HepG2 (cell line): ENCODE measurements around the gene TBC1D4.

Experiments
- DPF2 ChIP-seq: sonication (generic); formaldehyde crosslinking; IDR thresholded peaks from 2 replicates; pipeline ENCODE4 v1.4.0; 2020; ENCODE audit warnings: mild to moderate bottlenecking, low read depth, missing genetic modification reagents, borderline replicate concordance
- EP300 ChIP-seq, 3 experiments: sonication (generic) in 1 of 3; formaldehyde crosslinking in 1 of 3; IDR thresholded peaks; 2 replicates each; pipeline versions ENCODE4 v1.5.1 to v1.6.1; 2011 to 2020; ENCODE audit warnings: low read depth in 2 of 3, low read length in 2 of 3, borderline replicate concordance in 1 of 3, improper control_type of control experiment in 1 of 3, mild to moderate bottlenecking in 1 of 3, missing genetic modification reagents in 1 of 3, moderate library complexity in 1 of 3
- FOXK2 ChIP-seq: fragments of 450-650 bp; IDR thresholded peaks from 2 replicates; pipeline ENCODE4 v1.6.1; 2016
- GRHL1 ChIP-seq: sonication (generic); formaldehyde crosslinking; conservative IDR thresholded peaks from 2 replicates; pipeline ENCODE4 v1.8.0; 2022; ENCODE audit warnings: missing genetic modification reagents
- MATR3 ChIP-seq: sonication (generic); formaldehyde crosslinking; IDR thresholded peaks from 2 replicates; pipeline ENCODE4 v1.4.0; 2020; ENCODE audit warnings: missing genetic modification reagents
- POLR2A ChIP-seq, 2 experiments: IDR thresholded peaks; 2 replicates each; pipeline ENCODE4 v1.6.1; 2011; ENCODE audit warnings: low read depth in 2 of 2, low read length in 2 of 2, mild to moderate bottlenecking in 1 of 2, moderate library complexity in 1 of 2; ENCODE audit not compliant: insufficient read depth in 1 of 2
- TCF7L2 ChIP-seq: IDR thresholded peaks from 2 replicates; pipeline ENCODE4 v1.6.1; 2011; ENCODE audit warnings: mild to moderate bottlenecking, low read depth, low read length, moderate library complexity
- ZFY ChIP-seq: sonication (generic); formaldehyde crosslinking; IDR thresholded peaks from 2 replicates; pipeline ENCODE4 v1.4.0; 2020; ENCODE audit warnings: missing genetic modification reagents
- ZNF747 ChIP-seq: sonication (generic); formaldehyde crosslinking; IDR thresholded peaks from 2 replicates; pipeline ENCODE4 v1.8.1; 2023; ENCODE audit warnings: missing genetic modification reagents, mild to moderate bottlenecking, borderline replicate concordance
- ZNF878 ChIP-seq: sonication (generic); formaldehyde crosslinking; IDR thresholded peaks from 2 replicates; pipeline ENCODE4 v1.8.1; 2023; ENCODE audit warnings: mild to moderate bottlenecking, missing genetic modification reagents, moderate library complexity
- ZZZ3 ChIP-seq: sonication (generic); formaldehyde crosslinking; IDR thresholded peaks from 2 replicates; pipeline ENCODE4 v1.4.0; 2020; ENCODE audit warnings: missing genetic modification reagents, mild to moderate bottlenecking, borderline replicate concordance
- TF ChIP-seq, protein P1 (sequence below): sonication (generic); formaldehyde crosslinking; IDR thresholded peaks from 2 replicates; pipeline ENCODE4 v1.5.0; 2020; ENCODE audit warnings: mild to moderate bottlenecking, missing genetic modification reagents, moderate library complexity

DNA sequence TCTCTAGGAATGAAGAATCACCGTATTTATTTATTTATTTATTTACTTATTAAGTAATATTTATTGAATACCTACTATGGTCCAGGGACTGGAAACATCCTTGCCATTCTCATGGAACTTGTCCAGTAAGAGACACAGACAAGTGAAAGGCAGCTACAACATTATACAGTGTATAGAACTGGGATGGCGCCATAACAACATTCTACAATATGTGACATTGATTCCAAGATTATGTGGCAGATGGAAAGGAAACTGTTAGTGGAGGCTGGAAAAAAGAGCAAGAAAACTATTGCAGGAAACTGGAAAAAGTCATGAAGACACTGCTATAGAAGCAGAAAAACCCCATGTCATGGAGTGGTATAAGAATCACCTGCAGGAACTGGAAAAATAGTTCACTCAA, 9.4 kb upstream of the TBC1D4 start:
- TF ChIP-seq FOXK2 (no peak), POLR2A (IDR thresholded peaks at IDR 0.05; ENCODE audit: insufficient read depth in 1 of 2, low read depth in 2 of 2, low read length in 2 of 2) (no peak), EP300 (IDR thresholded peaks at IDR 0.05; ENCODE audit: low read depth in 2 of 2, low read length in 2 of 2) (no peak), EP300 (CRISPR knock-in tag; IDR thresholded peaks at IDR 0.05; ENCODE audit: borderline replicate concordance) (no peak), ZNF878 (CRISPR knock-in tag) (no peak), ZZZ3 (CRISPR knock-in tag) (no peak), DPF2 (CRISPR knock-in tag) (no peak), ZFY (no peak), GRHL1 (no peak), TCF7L2 (no peak), MATR3 (no peak), ZNF747 (CRISPR knock-in tag) (no peak)
- TF ChIP-seq, protein P1, sequence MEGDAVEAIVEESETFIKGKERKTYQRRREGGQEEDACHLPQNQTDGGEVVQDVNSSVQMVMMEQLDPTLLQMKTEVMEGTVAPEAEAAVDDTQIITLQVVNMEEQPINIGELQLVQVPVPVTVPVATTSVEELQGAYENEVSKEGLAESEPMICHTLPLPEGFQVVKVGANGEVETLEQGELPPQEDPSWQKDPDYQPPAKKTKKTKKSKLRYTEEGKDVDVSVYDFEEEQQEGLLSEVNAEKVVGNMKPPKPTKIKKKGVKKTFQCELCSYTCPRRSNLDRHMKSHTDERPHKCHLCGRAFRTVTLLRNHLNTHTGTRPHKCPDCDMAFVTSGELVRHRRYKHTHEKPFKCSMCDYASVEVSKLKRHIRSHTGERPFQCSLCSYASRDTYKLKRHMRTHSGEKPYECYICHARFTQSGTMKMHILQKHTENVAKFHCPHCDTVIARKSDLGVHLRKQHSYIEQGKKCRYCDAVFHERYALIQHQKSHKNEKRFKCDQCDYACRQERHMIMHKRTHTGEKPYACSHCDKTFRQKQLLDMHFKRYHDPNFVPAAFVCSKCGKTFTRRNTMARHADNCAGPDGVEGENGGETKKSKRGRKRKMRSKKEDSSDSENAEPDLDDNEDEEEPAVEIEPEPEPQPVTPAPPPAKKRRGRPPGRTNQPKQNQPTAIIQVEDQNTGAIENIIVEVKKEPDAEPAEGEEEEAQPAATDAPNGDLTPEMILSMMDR (CRISPR knock-in tag): no peak
